HG03196 (cell line): Measurements from ENCODE around the gene PPIA.
A peak's percentile ranks its signal among the peaks of the same experiment; 100 is the strongest.
"Not testable (repeated sequence)": the region's sequence is repeated elsewhere in the genome, so short reads cannot be mapped to it uniquely, and the experiment has no call there.

Experiments
- ATAC-seq: cut with Tn5 transposase; IDR thresholded peaks from one replicate; pipeline ENCODE4 v1.9.1; 2021; ENCODE audit not compliant: unreplicated experiment

The PPIA gene

GRCh38 chr7:44762726-44763522 is 33.6 kb upstream of the PPIA start:
- no peak for ATAC-seq

- ATAC-seq = no peak
Measured at GRCh38 chr7:44764081-44764480, 32.4 kb upstream of the PPIA start.

GRCh38 chr7:44764665-44765578 is 31.6 kb upstream of the PPIA start:
- no peak for ATAC-seq

GRCh38 chr7:44765579-44766415 is 30.7 kb upstream of the PPIA start:
- ATAC-seq = no peak

- ATAC-seq = no peak
Measured at GRCh38 chr7:44766416-44766801, 30.1 kb upstream of the PPIA start.

- no peak for ATAC-seq
Measured at GRCh38 chr7:44767134-44767911, 29.2 kb upstream of the PPIA start.

- peak; percentile 43 for ATAC-seq
Measured at GRCh38 chr7:44767912-44768627, 28.4 kb upstream of the PPIA start.

- ATAC-seq = no peak
Measured at GRCh38 chr7:44768628-44769371, 27.7 kb upstream of the PPIA start.

- ATAC-seq = no peak
Measured at GRCh38 chr7:44769376-44769775, 27.1 kb upstream of the PPIA start.

GRCh38 chr7:44769776-44770294 is 26.6 kb upstream of the PPIA start:
- ATAC-seq = peak; percentile 58

GRCh38 chr7:44771358-44771757 is 25.1 kb upstream of the PPIA start:
- no peak for ATAC-seq

GRCh38 chr7:44772440-44772839 is 24.0 kb upstream of the PPIA start:
- no peak for ATAC-seq

- no peak for ATAC-seq
Measured at GRCh38 chr7:44772867-44773266, 23.6 kb upstream of the PPIA start.

GRCh38 chr7:44774486-44774885 is 22.0 kb upstream of the PPIA start:
- not testable (repeated sequence) for ATAC-seq

GRCh38 chr7:44775383-44776107 is 20.9 kb upstream of the PPIA start:
- no peak for ATAC-seq

- no peak for ATAC-seq
Measured at GRCh38 chr7:44776211-44776610, 20.3 kb upstream of the PPIA start.

- ATAC-seq = no peak
Measured at GRCh38 chr7:44782460-44782859, 14.0 kb upstream of the PPIA start.

GRCh38 chr7:44783407-44783806 is 13.1 kb upstream of the PPIA start:
- ATAC-seq = no peak
